Brain microvascular endothelial cell (primary cell): ENCODE data around the gene NEK7.

Experiments used
- DNase-seq: peaks from one replicate; pipeline ENCODE4 v3.0.0-alpha.2; 2020
- H3K27ac ChIP-seq: fragments of 250-450 bp; sonication (Bioruptor Pico); 2 replicates; pipeline ENCODE4 v1.5.1; 2020; ENCODE audit warnings: mild to moderate bottlenecking, moderate library complexity
- H3K27me3 ChIP-seq: fragments of 250-450 bp; sonication (Bioruptor Pico); replicated peaks from 2 replicates; pipeline ENCODE4 v1.5.1; 2020; ENCODE audit warnings: mild to moderate bottlenecking
- H3K36me3 ChIP-seq: fragments of 250-450 bp; sonication (Bioruptor Pico); replicated peaks from 2 replicates; pipeline ENCODE4 v1.5.1; 2020; ENCODE audit warnings: mild to moderate bottlenecking
- H3K4me3 ChIP-seq: 2 replicates; pipeline ENCODE4 v1.5.1; 2011; ENCODE audit warnings: low read depth, mild to moderate bottlenecking, control low read depth, low read length, moderate library complexity
- CTCF ChIP-seq: IDR thresholded peaks from 2 replicates; pipeline ENCODE4 v1.5.1; 2011; ENCODE audit warnings: low read depth, mild to moderate bottlenecking, moderate library complexity, low read length, control low read depth, inconsistent platforms; ENCODE audit errors: missing control alignments
- in situ Hi-C: cut with HindIII; loops from 2 replicates; pipeline ENCODE4 v1.10.0; 2017; ENCODE audit warnings: low sequenced_read_pairs, low pct_ligation_motif_present

The NEK7 gene

DNA sequence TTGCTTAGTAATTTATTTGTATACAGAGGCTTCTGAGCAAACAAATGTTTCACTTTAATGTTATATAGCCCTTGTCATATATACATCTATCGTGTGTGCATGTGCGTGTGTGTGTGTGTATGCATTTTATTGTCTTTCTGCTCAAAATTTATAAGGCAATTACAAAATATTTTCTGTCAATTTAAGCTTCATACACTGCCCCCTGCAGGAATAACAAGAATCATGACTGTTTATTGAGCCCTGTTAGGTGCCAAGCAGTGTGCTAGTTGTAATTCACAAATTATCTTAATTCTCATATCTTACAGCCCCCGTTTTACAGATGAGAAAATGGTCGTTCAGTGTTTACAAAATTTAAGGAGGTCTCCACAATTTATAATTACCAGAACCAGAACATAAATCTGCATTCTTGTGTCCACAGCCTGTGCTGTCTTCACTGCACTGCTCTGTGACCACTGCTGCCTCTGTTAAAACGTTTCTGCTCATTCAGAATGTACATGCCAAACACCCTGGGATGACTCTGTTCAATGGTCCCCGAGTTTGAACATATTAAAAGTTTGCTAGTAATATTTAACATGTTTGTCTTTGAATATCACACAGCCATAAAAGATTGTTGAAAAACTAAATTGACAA lies 202.3 kb downstream of the NEK7 start:
- in situ Hi-C loops: no loop called here
- Histone ChIP-seq H3K27ac (no peak overlapping the region), H3K4me3 (no peak overlapping the region), H3K36me3 (no peaks in the 10 kb centered on the region), H3K27me3 (no peaks in the 10 kb centered on the region)
- peak; percentile 44 for TF ChIP-seq CTCF
- no peak for DNase-seq

- Histone ChIP-seq H3K27ac (no peak overlapping the region), H3K27me3 (no peaks in the 10 kb centered on the region), H3K4me3 (no peak overlapping the region), H3K36me3 (no peaks in the 10 kb centered on the region)
- TF ChIP-seq CTCF: no peak
- no peak for DNase-seq
- in situ Hi-C loops: no loop called here
Measured at GRCh38 chr1:198360208-198360729, 203.5 kb downstream of the NEK7 start.

- in situ Hi-C loops: no loop called here
- no peak for DNase-seq
- H3K27ac ChIP-seq: no peak overlapping the region
Measured at GRCh38 chr1:198361237-198361767, 204.5 kb downstream of the NEK7 start.

GRCh38 chr1:198363625-198364151 lies 206.9 kb downstream of the NEK7 start:
- DNase-seq: no peak
- in situ Hi-C loops: no loop called here

More at GRCh38 chr1:198361237-198361767, 204.5 kb downstream of the NEK7 start:
- no peak for TF ChIP-seq CTCF
- no peaks in the 10 kb centered on the region for H3K27me3 ChIP-seq
- H3K36me3 ChIP-seq: no peaks in the 10 kb centered on the region
- no peak overlapping the region for H3K4me3 ChIP-seq

DNA sequence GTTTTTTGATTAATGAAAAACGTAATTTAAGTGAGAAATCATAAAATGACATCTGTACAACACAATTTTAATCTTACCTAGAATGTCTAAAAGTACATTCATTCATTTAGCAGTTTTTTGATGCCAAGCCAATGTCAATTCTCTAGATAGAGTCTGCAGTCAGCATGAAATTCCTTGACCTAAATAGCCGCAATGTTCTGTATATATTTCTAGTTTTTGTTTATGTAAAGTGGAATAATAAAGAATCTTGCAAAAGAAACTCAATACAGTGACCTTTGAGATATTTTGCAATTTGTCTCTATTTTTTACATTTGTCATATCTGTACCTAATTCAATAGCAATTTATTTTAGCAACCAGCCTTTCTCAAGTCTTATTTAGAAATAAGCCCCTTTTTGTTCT lies 207.7 kb downstream of the NEK7 start:
- Histone ChIP-seq H3K27ac (no peak overlapping the region), H3K36me3 (no peaks in the 10 kb centered on the region), H3K27me3 (no peaks in the 10 kb centered on the region), H3K4me3 (no peak overlapping the region)
- no peak for TF ChIP-seq CTCF
- no peak for DNase-seq
- in situ Hi-C loops: no loop called here

More at GRCh38 chr1:198363625-198364151, 206.9 kb downstream of the NEK7 start:
- Histone ChIP-seq H3K36me3 (no peaks in the 10 kb centered on the region), H3K27me3 (no peaks in the 10 kb centered on the region), H3K27ac (no peak overlapping the region), H3K4me3 (no peak overlapping the region)
- TF ChIP-seq CTCF: no peak
